Measurements from ENCODE around the gene NFKBIL1.
"Not testable (repeated sequence)": the region's sequence is repeated elsewhere in the genome, so short reads cannot be mapped to it uniquely, and the experiment has no call there.

The NFKBIL1 gene

GRCh38 chr6:31580807-31581433 is 33.5 kb downstream of the NFKBIL1 start:
- DNase-seq (ENCODE audit: low read depth) = peak; percentile 52

GRCh38 chr6:31581434-31582229 is 34.2 kb downstream of the NFKBIL1 start:
- DNase-seq (ENCODE audit: low read depth) = no peak

- DNase-seq (ENCODE audit: low read depth) = no peak
Measured at GRCh38 chr6:31582230-31582643, 34.8 kb downstream of the NFKBIL1 start, which contains the start of gene LTB. TSS of gene LTB (minus strand) at chr6:31582424. CDS start at chr6:31582417, 7 bp downstream.

GRCh38 chr6:31585491-31585890 is 38.1 kb downstream of the NFKBIL1 start:
- DNase-seq (ENCODE audit: low read depth) = no peak

GRCh38 chr6:31586008-31586407 is 38.6 kb downstream of the NFKBIL1 start, which contains the start of gene LST1:
TSS of gene LST1 (plus strand) at chr6:31586277. CDS start at chr6:31587300, 1,023 bp downstream.
- no peak for DNase-seq (ENCODE audit: low read depth)

- DNase-seq (ENCODE audit: low read depth) = no peak
Measured at GRCh38 chr6:31586599-31587281, 39.3 kb downstream of the NFKBIL1 start.

GRCh38 chr6:31587791-31588777 is 40.7 kb downstream of the NFKBIL1 start:
- no peak for DNase-seq (ENCODE audit: low read depth)

GRCh38 chr6:31588871-31589650 is 41.7 kb downstream of the NFKBIL1 start:
- DNase-seq (ENCODE audit: low read depth) = no peak

GRCh38 chr6:31590691-31591090 is 43.3 kb downstream of the NFKBIL1 start:
- not testable (repeated sequence) for DNase-seq (ENCODE audit: low read depth)

- no peak for DNase-seq (ENCODE audit: low read depth)
Measured at GRCh38 chr6:31592396-31592771, 45.0 kb downstream of the NFKBIL1 start.

GRCh38 chr6:31597006-31597405 is 49.6 kb downstream of the NFKBIL1 start:
- no peak for DNase-seq (ENCODE audit: low read depth)

- no peak for DNase-seq (ENCODE audit: low read depth)
Measured at GRCh38 chr6:31607317-31607716, 59.9 kb downstream of the NFKBIL1 start.
